HG02571 (cell line): ENCODE results near the gene CHCHD5.
A peak's percentile ranks its signal among the peaks of the same experiment; 100 is the strongest.

ENCODE experiments used
- ATAC-seq: cut with Tn5 transposase; IDR thresholded peaks from one replicate; pipeline ENCODE4 v1.9.1; 2021; ENCODE audit warnings: mild to moderate bottlenecking, moderate library complexity; ENCODE audit not compliant: unreplicated experiment

The CHCHD5 gene

GRCh38 chr2:112623913-112624777 is 39.7 kb downstream of the CHCHD5 start:
- ATAC-seq = no peak

GRCh38 chr2:112625474-112626114 is 41.2 kb downstream of the CHCHD5 start:
- no peak for ATAC-seq

GRCh38 chr2:112626604-112627059 is 42.2 kb downstream of the CHCHD5 start:
- no peak for ATAC-seq

- no peak for ATAC-seq
Observed at GRCh38 chr2:112627060-112628040, 42.9 kb downstream of the CHCHD5 start.

GRCh38 chr2:112629224-112629623 is 44.8 kb downstream of the CHCHD5 start:
- no peak for ATAC-seq

- no peak for ATAC-seq
Observed at GRCh38 chr2:112629823-112630222, 45.4 kb downstream of the CHCHD5 start.

- ATAC-seq = no peak
Observed at GRCh38 chr2:112630268-112630667, 45.9 kb downstream of the CHCHD5 start.

GRCh38 chr2:112633708-112634107 is 49.3 kb downstream of the CHCHD5 start:
- no peak for ATAC-seq

- no peak for ATAC-seq
Observed at GRCh38 chr2:112634153-112634873, 49.9 kb downstream of the CHCHD5 start.

GRCh38 chr2:112634874-112635157 is 50.4 kb downstream of the CHCHD5 start:
- ATAC-seq = no peak

- ATAC-seq = peak; percentile 79
Observed at GRCh38 chr2:112636605-112637288, 52.3 kb downstream of the CHCHD5 start.

- no peak for ATAC-seq
Observed at GRCh38 chr2:112637289-112637660, 52.9 kb downstream of the CHCHD5 start.
